ENCODE results near the gene USP48. TPM values are rescaled to one million over a fixed set of nuclear protein-coding genes. Genes with fewer than 3 reads are reported as not detected.
A peak's percentile ranks its signal among the peaks of the same experiment; 100 is the strongest.

USP48 gene
- total and polyA plus RNA-seq, 2 of the 13 experiments (the other 11 are each of a cell fraction or from before 2014, with no cell fraction given) = 30.4 to 30.7 TPM

DNA sequence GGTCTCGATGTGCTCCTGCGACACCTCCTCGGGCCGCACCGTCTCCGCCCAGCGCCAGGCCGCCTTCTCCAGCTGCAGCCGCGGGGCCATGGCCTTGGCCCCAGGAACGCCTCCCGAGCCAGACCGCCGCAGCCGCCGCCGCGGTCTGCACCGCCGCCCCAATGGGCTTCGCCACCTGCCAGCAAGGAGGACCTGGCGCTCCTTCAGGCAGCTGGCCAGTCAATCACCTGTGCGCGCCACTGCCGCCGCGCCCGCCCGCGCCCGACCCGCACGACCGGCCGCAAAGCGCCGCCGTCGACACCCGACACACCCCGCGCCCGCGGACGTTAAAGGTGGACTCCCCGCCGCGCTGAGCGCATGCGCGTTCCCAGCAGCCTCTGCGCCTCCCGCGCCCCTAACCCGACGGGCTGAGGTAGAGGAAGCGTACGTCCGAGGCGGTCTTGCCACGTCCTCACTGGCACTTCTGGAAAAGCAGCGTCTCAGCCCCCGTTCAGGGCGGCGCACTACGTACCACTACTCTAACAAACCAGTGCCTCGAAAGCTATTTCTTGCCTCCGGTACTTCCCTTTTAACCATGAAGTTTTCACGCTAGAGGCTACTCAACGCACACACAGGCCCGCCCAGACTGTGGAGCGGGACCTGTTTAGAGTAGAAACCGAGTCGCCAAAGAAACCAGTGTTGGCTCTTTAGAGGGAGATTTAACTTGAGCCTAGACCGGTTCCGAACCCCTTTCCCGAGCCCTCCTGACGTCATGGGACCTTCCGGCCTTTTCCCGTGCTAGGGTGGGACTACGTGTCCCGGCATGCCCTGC, at the start of gene USP48 (continued):
- TF ChIP-seq SOX5 (CRISPR knock-in tag; IDR thresholded peaks at IDR 0.05; ENCODE audit: borderline replicate concordance) (0 out of 2 replicates have a peak, but pooled peaks have one; percentile 1), SP5 (CRISPR knock-in tag; IDR thresholded peaks at IDR 0.05; ENCODE audit: borderline replicate concordance, low read depth) (no peak; the same call in 1 of the 2 replicates), MAF1 (CRISPR knock-in tag; IDR thresholded peaks at IDR 0.05; ENCODE audit: borderline replicate concordance) (0 out of 2 replicates have a peak, but pooled peaks have one; percentile 27), ZNF337 (CRISPR knock-in tag; IDR thresholded peaks at IDR 0.05; ENCODE audit: borderline replicate concordance, low read depth) (no peak), NR2F1 (CRISPR knock-in tag; IDR thresholded peaks at IDR 0.05) (no peak; a peak in 1 of 4 replicates), ZNF550 (CRISPR knock-in tag; IDR thresholded peaks at IDR 0.05; ENCODE audit: borderline replicate concordance) (no peak), MYNN (CRISPR knock-in tag; IDR thresholded peaks at IDR 0.05; ENCODE audit: low read depth) (peak; percentile 63; the same call in 1 of the 2 replicates), JUND (CRISPR knock-in tag; IDR thresholded peaks at IDR 0.05) (peak; percentile 85), MXD4 (CRISPR knock-in tag; IDR thresholded peaks at IDR 0.05) (0 out of 2 replicates have a peak, but pooled peaks have one; percentile 18), NFIB (CRISPR knock-in tag; IDR thresholded peaks at IDR 0.05; ENCODE audit: borderline replicate concordance) (no peak), MXI1 (IDR thresholded peaks at IDR 0.05; ENCODE audit: borderline replicate concordance, low read depth, low read length) (peak; percentile 49; the same call in 1 of the 3 replicates), ZNF121 (CRISPR knock-in tag; IDR thresholded peaks at IDR 0.05) (no peak; the same call in 1 of the 2 replicates), ZNF704 (CRISPR knock-in tag; IDR thresholded peaks at IDR 0.05; ENCODE audit: borderline replicate concordance) (no peak; the same call in 1 of the 2 replicates), ZNF138 (CRISPR knock-in tag; IDR thresholded peaks at IDR 0.05; ENCODE audit: low read depth) (no peak), ZNF512 (CRISPR knock-in tag; IDR thresholded peaks at IDR 0.05) (no peak), ZNF772 (CRISPR knock-in tag; IDR thresholded peaks at IDR 0.05) (peak; percentile 87), SP140L (CRISPR knock-in tag; IDR thresholded peaks at IDR 0.05; ENCODE audit: borderline replicate concordance) (peak; percentile 92; the same call in 1 of the 2 replicates), ZBTB38 (CRISPR knock-in tag; IDR thresholded peaks at IDR 0.05) (peak; percentile 84), TP53 (CRISPR knock-in tag; conservative IDR thresholded peaks at IDR 0.05) (no peak; the same call in 1 of the 2 replicates)
- TF ChIP-seq, protein P1, sequence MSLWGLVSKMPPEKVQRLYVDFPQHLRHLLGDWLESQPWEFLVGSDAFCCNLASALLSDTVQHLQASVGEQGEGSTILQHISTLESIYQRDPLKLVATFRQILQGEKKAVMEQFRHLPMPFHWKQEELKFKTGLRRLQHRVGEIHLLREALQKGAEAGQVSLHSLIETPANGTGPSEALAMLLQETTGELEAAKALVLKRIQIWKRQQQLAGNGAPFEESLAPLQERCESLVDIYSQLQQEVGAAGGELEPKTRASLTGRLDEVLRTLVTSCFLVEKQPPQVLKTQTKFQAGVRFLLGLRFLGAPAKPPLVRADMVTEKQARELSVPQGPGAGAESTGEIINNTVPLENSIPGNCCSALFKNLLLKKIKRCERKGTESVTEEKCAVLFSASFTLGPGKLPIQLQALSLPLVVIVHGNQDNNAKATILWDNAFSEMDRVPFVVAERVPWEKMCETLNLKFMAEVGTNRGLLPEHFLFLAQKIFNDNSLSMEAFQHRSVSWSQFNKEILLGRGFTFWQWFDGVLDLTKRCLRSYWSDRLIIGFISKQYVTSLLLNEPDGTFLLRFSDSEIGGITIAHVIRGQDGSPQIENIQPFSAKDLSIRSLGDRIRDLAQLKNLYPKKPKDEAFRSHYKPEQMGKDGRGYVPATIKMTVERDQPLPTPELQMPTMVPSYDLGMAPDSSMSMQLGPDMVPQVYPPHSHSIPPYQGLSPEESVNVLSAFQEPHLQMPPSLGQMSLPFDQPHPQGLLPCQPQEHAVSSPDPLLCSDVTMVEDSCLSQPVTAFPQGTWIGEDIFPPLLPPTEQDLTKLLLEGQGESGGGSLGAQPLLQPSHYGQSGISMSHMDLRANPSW (CRISPR knock-in tag; IDR thresholded peaks at IDR 0.05; ENCODE audit: borderline replicate concordance) = no peak; the same call in 1 of the 2 replicates
- TF ChIP-seq, protein P2, sequence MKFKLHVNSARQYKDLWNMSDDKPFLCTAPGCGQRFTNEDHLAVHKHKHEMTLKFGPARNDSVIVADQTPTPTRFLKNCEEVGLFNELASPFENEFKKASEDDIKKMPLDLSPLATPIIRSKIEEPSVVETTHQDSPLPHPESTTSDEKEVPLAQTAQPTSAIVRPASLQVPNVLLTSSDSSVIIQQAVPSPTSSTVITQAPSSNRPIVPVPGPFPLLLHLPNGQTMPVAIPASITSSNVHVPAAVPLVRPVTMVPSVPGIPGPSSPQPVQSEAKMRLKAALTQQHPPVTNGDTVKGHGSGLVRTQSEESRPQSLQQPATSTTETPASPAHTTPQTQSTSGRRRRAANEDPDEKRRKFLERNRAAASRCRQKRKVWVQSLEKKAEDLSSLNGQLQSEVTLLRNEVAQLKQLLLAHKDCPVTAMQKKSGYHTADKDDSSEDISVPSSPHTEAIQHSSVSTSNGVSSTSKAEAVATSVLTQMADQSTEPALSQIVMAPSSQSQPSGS (CRISPR knock-in tag; IDR thresholded peaks at IDR 0.05) = peak; percentile 96
- TF ChIP-seq, protein P3, sequence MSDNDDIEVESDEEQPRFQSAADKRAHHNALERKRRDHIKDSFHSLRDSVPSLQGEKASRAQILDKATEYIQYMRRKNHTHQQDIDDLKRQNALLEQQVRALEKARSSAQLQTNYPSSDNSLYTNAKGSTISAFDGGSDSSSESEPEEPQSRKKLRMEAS (IDR thresholded peaks at IDR 0.05) = peak; percentile 77
